ENCODE measurements around the gene CERS6. TPM values are rescaled to one million over a fixed set of nuclear protein-coding genes. Genes with fewer than 3 reads are reported as not detected.

CERS6 gene
- polyA plus RNA-seq, 3 donors, result 7.6 to 17.7 (median 15.6) TPM

GRCh38 chr2:168787782-168788376 is 331.8 kb downstream of the CERS6 start:
- no peak for DNase-seq
- H3K4me2 ChIP-seq (replicated peaks; ENCODE audit: extremely low read depth, low read length, poor library complexity, severe bottlenecking), result no peak overlapping the region
- Mint-ChIP-seq H3K27ac (peak overlapping the region in 1 of 7 donors; percentile 47), H3K27me3 (ENCODE audit: low read depth in 3 of 3) (peaks cover 0 to 2% (median under 1%) of the 10 kb centered on the region in 3 donors), H3K4me3 (no peak overlapping the region), H3K36me3 (no peaks in the 10 kb centered on the region), H3K4me1 (no peaks in the 10 kb centered on the region), H3K9me3 (peaks cover 0 to 4% (median 0%) of the 10 kb centered on the region in 7 donors)
- H3K9ac ChIP-seq (ENCODE audit: insufficient read depth, low read length, poor library complexity, severe bottlenecking), result no peak overlapping the region
- H3K27me3 ChIP-seq (ENCODE audit: control insufficient read depth in 2 of 2, insufficient read depth in 2 of 2, low read length in 2 of 2), result no peaks in the 10 kb centered on the region
- no peak overlapping the region for H3K27ac ChIP-seq (ENCODE audit: low read depth in 1 of 2, low read length in 2 of 2)
- H3K4me1 ChIP-seq (ENCODE audit: control insufficient read depth in 1 of 2, insufficient read depth in 2 of 2, low read length in 2 of 2), result no peaks in the 10 kb centered on the region
- H3K9me3 ChIP-seq (replicated peaks in 1 of 2; ENCODE audit: control insufficient read depth in 1 of 2, insufficient read depth in 1 of 2, low read length in 2 of 2), result no peaks in the 10 kb centered on the region
- intact Hi-C loops (cut with micrococcal nuclease), result no loop called here
- H3K36me3 ChIP-seq (replicated peaks in 1 of 2; ENCODE audit: control insufficient read depth in 1 of 2, insufficient read depth in 2 of 2, low read length in 2 of 2), result no peaks in the 10 kb centered on the region
- 100% methylated on average over 1 of the region's 1 CpG for WGBS (ENCODE audit: insufficient coverage)
- TF ChIP-seq CTCF (IDR thresholded peaks at IDR 0.05), result no peak
- H3K79me2 ChIP-seq (ENCODE audit: insufficient read depth, low read length), result no peaks in the 10 kb centered on the region
- no peaks in the 10 kb centered on the region for H4K20me1 ChIP-seq (ENCODE audit: insufficient read depth, low read length)
- no peak overlapping the region for H3K4me3 ChIP-seq (replicated peaks in 1 of 3; ENCODE audit: low read depth in 2 of 3, low read length in 3 of 3)
- H2AFZ ChIP-seq (ENCODE audit: insufficient read depth, low read depth, low read length, poor library complexity, severe bottlenecking), result no peak overlapping the region

- no peaks in the 10 kb centered on the region for H3K36me3 ChIP-seq (replicated peaks in 1 of 2; ENCODE audit: control insufficient read depth in 1 of 2, insufficient read depth in 2 of 2, low read length in 2 of 2)
- H3K27ac Mint-ChIP-seq, result no peak overlapping the region
Measured at GRCh38 chr2:168789776-168790175, 333.7 kb downstream of the CERS6 start.

More at GRCh38 chr2:168789776-168790175, 333.7 kb downstream of the CERS6 start:
- intact Hi-C loops (cut with micrococcal nuclease), result no loop called here
- Mint-ChIP-seq H3K27me3 (ENCODE audit: low read depth in 3 of 3) (peaks cover 0 to 1% (median 0%) of the 10 kb centered on the region in 3 donors), H3K36me3 (no peaks in the 10 kb centered on the region), H3K4me3 (no peak overlapping the region), H3K9me3 (peaks cover 0 to 4% (median 0%) of the 10 kb centered on the region in 7 donors), H3K4me1 (no peaks in the 10 kb centered on the region)
- no peaks in the 10 kb centered on the region for H4K20me1 ChIP-seq (ENCODE audit: insufficient read depth, low read length)
- no peaks in the 10 kb centered on the region for H3K4me1 ChIP-seq (ENCODE audit: control insufficient read depth in 1 of 2, insufficient read depth in 2 of 2, low read length in 2 of 2)
- H2AFZ ChIP-seq (ENCODE audit: insufficient read depth, low read depth, low read length, poor library complexity, severe bottlenecking), result no peak overlapping the region
- DNase-seq, result no peak
- H3K4me2 ChIP-seq (replicated peaks; ENCODE audit: extremely low read depth, low read length, poor library complexity, severe bottlenecking), result no peak overlapping the region
- 91% methylated on average over 4 of the region's 7 CpGs for WGBS (ENCODE audit: insufficient coverage)
- H3K9ac ChIP-seq (ENCODE audit: insufficient read depth, low read length, poor library complexity, severe bottlenecking), result no peak overlapping the region
- no peaks in the 10 kb centered on the region for H3K79me2 ChIP-seq (ENCODE audit: insufficient read depth, low read length)
- no peak overlapping the region for H3K27ac ChIP-seq (ENCODE audit: low read depth in 1 of 2, low read length in 2 of 2)
- no peaks in the 10 kb centered on the region for H3K27me3 ChIP-seq (ENCODE audit: control insufficient read depth in 2 of 2, insufficient read depth in 2 of 2, low read length in 2 of 2)
- H3K4me3 ChIP-seq (replicated peaks in 1 of 3; ENCODE audit: low read depth in 2 of 3, low read length in 3 of 3), result no peak overlapping the region
- no peak for TF ChIP-seq CTCF (IDR thresholded peaks at IDR 0.05)
- H3K9me3 ChIP-seq (replicated peaks in 1 of 2; ENCODE audit: control insufficient read depth in 1 of 2, insufficient read depth in 1 of 2, low read length in 2 of 2), result no peaks in the 10 kb centered on the region
